Suppressor macrophage treated with lipopolysaccharide for 1 hour (primary cell): ENCODE data around the gene CLCNKA.

ENCODE experiments used
- DNase-seq, 3 donors: peaks; one replicate each; pipeline ENCODE4 v3.0.0-alpha.2; 2020 to 2022

Gene CLCNKA

DNA sequence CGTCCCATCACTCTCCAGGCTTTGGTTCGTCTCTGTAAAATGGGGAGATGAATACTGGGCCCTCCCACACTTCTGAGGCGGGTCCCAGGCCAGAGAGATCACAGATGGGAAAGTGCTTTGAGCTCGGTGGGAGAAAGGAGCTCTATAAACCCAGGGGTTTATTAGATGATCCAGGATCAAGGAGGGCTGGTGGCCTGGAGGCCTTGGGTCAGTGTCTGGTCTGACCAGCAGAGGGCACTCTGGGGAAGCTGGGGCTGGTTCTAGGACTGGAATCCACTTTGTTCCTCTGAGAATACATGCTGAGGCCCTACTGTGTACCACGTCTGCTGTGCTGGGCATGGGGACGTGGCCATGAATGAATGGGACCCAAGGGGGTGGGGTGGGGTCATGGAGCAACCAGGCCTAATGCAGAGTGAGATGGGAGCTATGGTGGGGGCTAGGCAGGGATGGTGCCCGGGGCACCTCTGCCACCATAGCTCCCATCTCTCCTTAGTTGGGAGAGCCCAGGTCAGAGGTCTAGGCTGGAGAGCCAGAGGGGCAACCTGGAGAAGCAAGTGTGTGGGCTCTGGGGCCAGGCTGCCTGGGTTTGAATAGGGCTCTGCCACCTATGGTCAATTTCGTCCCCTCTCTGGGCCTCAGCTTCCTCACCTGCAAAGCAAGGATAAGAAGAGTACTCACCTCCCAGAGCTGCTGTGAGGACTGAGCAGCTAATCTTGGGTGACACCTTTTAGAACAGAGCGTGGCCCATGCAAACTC lies 60.6 kb downstream of the CLCNKA start:
- peak; percentile 69 to 84 (median 83) for DNase-seq

GRCh38 chr1:16083486-16083885 lies 61.6 kb downstream of the CLCNKA start:
- DNase-seq = no peak
